ENCODE results near the gene CDK17. TPM values are rescaled to one million over a fixed set of nuclear protein-coding genes. Genes with fewer than 3 reads are reported as not detected.

The CDK17 gene
- polyA plus RNA-seq, 2 donors = 6.3 to 6.5 TPM

DNA sequence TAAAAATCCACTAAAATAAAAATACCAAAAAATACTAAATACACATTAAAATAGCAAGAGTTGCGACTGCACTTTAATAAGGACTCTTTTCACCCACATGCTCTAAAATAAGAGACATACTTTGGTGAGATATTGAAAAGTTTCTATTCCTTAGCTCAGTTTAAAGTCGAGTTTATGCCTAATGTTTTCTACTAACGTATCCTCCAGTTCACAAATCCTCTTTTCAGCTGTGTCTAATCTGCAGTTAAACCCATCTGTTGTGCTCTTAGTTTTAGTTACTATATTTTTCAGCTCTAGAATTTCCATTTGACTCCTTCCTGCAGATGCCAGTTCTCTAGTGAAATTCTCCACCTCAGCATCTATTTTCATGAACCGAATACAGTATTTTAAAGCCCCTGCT is 63.8 kb downstream of the CDK17 start:
- Histone ChIP-seq H3K4me3 (ENCODE audit: low read depth in 1 of 2, low read length in 2 of 2) (no peak overlapping the region), H3K4me1 (ENCODE audit: control insufficient read depth in 2 of 2, insufficient read depth in 2 of 2, low read length in 1 of 2) (no peaks in the 10 kb centered on the region), H3K27ac (ENCODE audit: low read depth in 2 of 2, low read length in 1 of 2) (no peak overlapping the region), H3K36me3 (ENCODE audit: control insufficient read depth in 2 of 2, insufficient read depth in 2 of 2, low read length in 1 of 2) (no peaks in the 10 kb centered on the region), H3K9me3 (ENCODE audit: control insufficient read depth in 2 of 2, insufficient read depth in 1 of 2, low read depth in 1 of 2, low read length in 1 of 2) (no peaks in the 10 kb centered on the region), H3K27me3 (ENCODE audit: control insufficient read depth in 1 of 2, insufficient read depth in 2 of 2, low read length in 2 of 2) (no peaks in the 10 kb centered on the region)
- 97% methylated on average over 4 of the region's 4 CpGs for WGBS, 2 donors

DNA sequence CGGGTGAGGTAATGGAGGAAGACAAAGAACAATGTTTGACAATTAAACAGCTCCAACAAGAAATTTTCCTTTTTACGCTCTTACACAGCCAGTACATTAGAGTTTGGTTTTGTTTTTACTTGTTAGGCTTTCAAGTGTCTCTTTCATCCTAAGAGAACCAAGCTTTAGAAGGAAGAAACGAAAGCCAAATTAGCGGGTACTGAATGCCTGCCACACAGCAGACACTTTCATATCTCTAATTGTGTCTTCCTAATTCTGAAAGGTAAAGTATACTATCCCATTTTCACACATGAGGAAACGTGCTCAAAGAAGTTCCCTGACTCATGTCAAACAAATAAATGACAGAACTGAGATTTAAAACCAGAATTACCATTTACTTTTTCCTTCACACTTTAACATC is 65.0 kb downstream of the CDK17 start:
- Histone ChIP-seq H3K9me3 (ENCODE audit: control insufficient read depth in 2 of 2, insufficient read depth in 1 of 2, low read depth in 1 of 2, low read length in 1 of 2) (no peaks in the 10 kb centered on the region), H3K4me3 (ENCODE audit: low read depth in 1 of 2, low read length in 2 of 2) (no peak overlapping the region), H3K36me3 (ENCODE audit: control insufficient read depth in 2 of 2, insufficient read depth in 2 of 2, low read length in 1 of 2) (no peaks in the 10 kb centered on the region), H3K4me1 (ENCODE audit: control insufficient read depth in 2 of 2, insufficient read depth in 2 of 2, low read length in 1 of 2) (no peaks in the 10 kb centered on the region), H3K27ac (ENCODE audit: low read depth in 2 of 2, low read length in 1 of 2) (no peak overlapping the region), H3K27me3 (ENCODE audit: control insufficient read depth in 1 of 2, insufficient read depth in 2 of 2, low read length in 2 of 2) (no peaks in the 10 kb centered on the region)
- 49 to 59% methylated on average over 5 of the region's 5 CpGs for WGBS, 2 donors

DNA sequence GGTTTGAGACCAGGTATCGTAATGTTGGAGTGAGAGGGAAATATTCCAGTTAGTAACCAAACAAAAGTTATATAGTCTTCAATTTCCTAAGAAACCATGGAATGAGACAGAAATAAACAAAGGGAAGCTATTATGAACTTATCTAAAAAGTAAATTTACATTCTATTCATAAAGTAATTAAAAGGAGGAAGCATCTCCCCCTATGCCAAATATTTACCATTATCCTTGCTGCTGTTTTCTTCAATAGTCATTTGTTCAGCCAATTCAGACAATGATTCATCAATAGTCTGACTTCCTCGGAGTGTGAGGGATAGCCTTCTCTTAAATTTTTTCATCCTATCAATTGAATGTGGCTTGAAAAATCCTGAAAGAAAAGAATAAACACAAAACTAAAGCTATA is 65.7 kb downstream of the CDK17 start:
- Histone ChIP-seq H3K4me3 (ENCODE audit: low read depth in 1 of 2, low read length in 2 of 2) (no peak overlapping the region), H3K36me3 (ENCODE audit: control insufficient read depth in 2 of 2, insufficient read depth in 2 of 2, low read length in 1 of 2) (no peaks in the 10 kb centered on the region)

DNA sequence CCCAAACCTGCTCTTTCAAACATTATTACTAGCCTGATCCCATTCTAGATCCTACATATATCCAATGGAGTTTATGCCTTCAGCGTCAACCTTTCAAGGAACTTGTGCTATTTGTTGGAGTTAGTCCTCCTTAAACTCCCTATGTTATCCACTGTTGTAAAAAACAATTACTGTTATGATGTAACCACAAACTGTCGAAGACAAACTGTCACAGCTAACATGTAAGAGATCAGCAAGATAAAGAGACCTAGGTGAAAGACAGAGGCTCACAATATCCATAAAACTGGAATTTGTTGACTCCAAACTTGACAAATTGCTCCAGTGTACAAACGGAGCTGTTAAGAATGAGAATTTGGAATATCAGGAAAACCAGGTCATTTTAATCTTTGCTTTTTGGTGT is 70.7 kb downstream of the CDK17 start:
- Histone ChIP-seq H3K27ac (ENCODE audit: low read depth in 2 of 2, low read length in 1 of 2) (no peak overlapping the region), H3K27me3 (ENCODE audit: control insufficient read depth in 1 of 2, insufficient read depth in 2 of 2, low read length in 2 of 2) (no peaks in the 10 kb centered on the region), H3K4me1 (ENCODE audit: control insufficient read depth in 2 of 2, insufficient read depth in 2 of 2, low read length in 1 of 2) (no peaks in the 10 kb centered on the region), H3K36me3 (ENCODE audit: control insufficient read depth in 2 of 2, insufficient read depth in 2 of 2, low read length in 1 of 2) (no peaks in the 10 kb centered on the region), H3K9me3 (ENCODE audit: control insufficient read depth in 2 of 2, insufficient read depth in 1 of 2, low read depth in 1 of 2, low read length in 1 of 2) (no peaks in the 10 kb centered on the region), H3K4me3 (ENCODE audit: low read depth in 1 of 2, low read length in 2 of 2) (no peak overlapping the region)
- WGBS, 2 donors = 72 to 79% methylated on average over 3 of the region's 3 CpGs

More for the DNA sequence above, 65.7 kb downstream of the CDK17 start:
- H3K27me3 ChIP-seq (ENCODE audit: control insufficient read depth in 1 of 2, insufficient read depth in 2 of 2, low read length in 2 of 2) = no peaks in the 10 kb centered on the region
- H3K9me3 ChIP-seq (ENCODE audit: control insufficient read depth in 2 of 2, insufficient read depth in 1 of 2, low read depth in 1 of 2, low read length in 1 of 2) = no peaks in the 10 kb centered on the region
- 73 to 74% methylated on average over 2 of the region's 2 CpGs for WGBS, 2 donors
- H3K27ac ChIP-seq (ENCODE audit: low read depth in 2 of 2, low read length in 1 of 2) = no peak overlapping the region
- H3K4me1 ChIP-seq (ENCODE audit: control insufficient read depth in 2 of 2, insufficient read depth in 2 of 2, low read length in 1 of 2) = no peaks in the 10 kb centered on the region

DNA sequence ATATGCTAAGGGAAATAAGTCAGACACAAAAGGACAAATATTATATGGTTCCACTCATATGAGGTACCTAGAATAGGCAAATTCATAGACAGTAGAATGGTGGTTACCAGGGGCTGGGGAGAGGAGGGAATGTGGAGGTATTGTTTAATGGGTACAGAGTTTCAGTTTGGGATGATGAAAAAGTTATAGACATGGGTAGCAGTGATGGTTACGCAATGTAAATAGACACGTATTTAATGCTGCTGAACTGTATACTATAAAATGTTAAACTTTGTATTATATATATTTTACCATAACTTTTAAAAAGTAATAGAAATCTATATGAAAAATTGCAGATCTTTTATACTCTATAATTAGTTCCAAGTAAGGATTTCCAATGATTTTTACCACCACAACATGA is 71.2 kb downstream of the CDK17 start:
- no peak overlapping the region for H3K4me3 ChIP-seq (ENCODE audit: low read depth in 1 of 2, low read length in 2 of 2)
- H3K27ac ChIP-seq (ENCODE audit: low read depth in 2 of 2, low read length in 1 of 2) = no peak overlapping the region
- no peaks in the 10 kb centered on the region for H3K36me3 ChIP-seq (ENCODE audit: control insufficient read depth in 2 of 2, insufficient read depth in 2 of 2, low read length in 1 of 2)
- H3K27me3 ChIP-seq (ENCODE audit: control insufficient read depth in 1 of 2, insufficient read depth in 2 of 2, low read length in 2 of 2) = no peaks in the 10 kb centered on the region
- H3K4me1 ChIP-seq (ENCODE audit: control insufficient read depth in 2 of 2, insufficient read depth in 2 of 2, low read length in 1 of 2) = no peaks in the 10 kb centered on the region
- 96 to 97% methylated on average over 2 of the region's 2 CpGs for WGBS, 2 donors
- no peaks in the 10 kb centered on the region for H3K9me3 ChIP-seq (ENCODE audit: control insufficient read depth in 2 of 2, insufficient read depth in 1 of 2, low read depth in 1 of 2, low read length in 1 of 2)

DNA sequence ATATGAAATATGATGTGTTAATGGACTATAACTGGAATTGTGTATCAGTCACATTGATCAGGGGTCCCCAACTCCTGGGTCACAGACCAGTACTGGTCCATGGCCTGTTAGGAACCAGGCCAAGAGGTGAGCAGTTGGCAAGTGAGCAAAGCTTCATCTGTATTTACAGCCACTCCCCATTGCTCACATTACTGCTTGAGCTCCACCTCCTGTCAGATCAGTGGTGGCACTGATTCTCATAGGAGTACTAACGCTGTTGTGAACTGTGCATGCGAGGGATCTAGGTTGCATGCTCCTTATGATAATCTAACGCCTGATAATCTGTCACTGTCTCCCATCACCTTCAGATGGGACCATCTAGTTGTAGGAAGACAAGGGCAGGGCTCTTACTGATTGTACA is 72.3 kb downstream of the CDK17 start:
- H3K4me3 ChIP-seq (ENCODE audit: low read depth in 1 of 2, low read length in 2 of 2) = no peak overlapping the region
- H3K4me1 ChIP-seq (ENCODE audit: control insufficient read depth in 2 of 2, insufficient read depth in 2 of 2, low read length in 1 of 2) = no peaks in the 10 kb centered on the region
- WGBS, 2 donors = 80 to 95% methylated on average over 3 of the region's 3 CpGs
- H3K9me3 ChIP-seq (ENCODE audit: control insufficient read depth in 2 of 2, insufficient read depth in 1 of 2, low read depth in 1 of 2, low read length in 1 of 2) = no peaks in the 10 kb centered on the region
- H3K27ac ChIP-seq (ENCODE audit: low read depth in 2 of 2, low read length in 1 of 2) = no peak overlapping the region
- H3K27me3 ChIP-seq (ENCODE audit: control insufficient read depth in 1 of 2, insufficient read depth in 2 of 2, low read length in 2 of 2) = no peaks in the 10 kb centered on the region
- H3K36me3 ChIP-seq (ENCODE audit: control insufficient read depth in 2 of 2, insufficient read depth in 2 of 2, low read length in 1 of 2) = peaks cover 0 to 2% of the 10 kb centered on the region in 2 donors

DNA sequence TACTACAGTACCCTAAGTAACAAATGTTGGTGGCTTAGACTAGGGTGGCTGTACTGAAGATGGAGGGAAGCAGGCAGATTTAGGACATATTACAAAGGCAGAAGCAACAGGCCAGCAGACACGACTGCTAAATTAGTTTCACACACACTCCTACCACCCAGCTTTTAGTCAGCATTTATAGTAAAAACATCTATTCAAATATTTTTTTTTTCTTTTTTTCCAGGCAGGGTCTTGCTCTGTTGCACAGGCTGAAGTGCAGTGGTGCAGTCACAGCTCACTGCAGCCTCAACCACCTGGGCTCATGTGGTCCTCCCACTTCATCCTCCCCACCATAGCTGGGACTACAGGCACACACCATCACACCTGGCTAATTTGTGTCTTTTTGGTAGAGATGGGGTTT is 72.9 kb downstream of the CDK17 start:
- no peaks in the 10 kb centered on the region for H3K4me1 ChIP-seq (ENCODE audit: control insufficient read depth in 2 of 2, insufficient read depth in 2 of 2, low read length in 1 of 2)
- H3K27me3 ChIP-seq (ENCODE audit: control insufficient read depth in 1 of 2, insufficient read depth in 2 of 2, low read length in 2 of 2) = no peaks in the 10 kb centered on the region
- WGBS, 2 donors = 80 to 82% methylated on average over 1 of the region's 1 CpG
- no peaks in the 10 kb centered on the region for H3K9me3 ChIP-seq (ENCODE audit: control insufficient read depth in 2 of 2, insufficient read depth in 1 of 2, low read depth in 1 of 2, low read length in 1 of 2)
- H3K36me3 ChIP-seq (ENCODE audit: control insufficient read depth in 2 of 2, insufficient read depth in 2 of 2, low read length in 1 of 2) = peaks cover 0 to 2% of the 10 kb centered on the region in 2 donors
- H3K27ac ChIP-seq (ENCODE audit: low read depth in 2 of 2, low read length in 1 of 2) = no peak overlapping the region
- no peak overlapping the region for H3K4me3 ChIP-seq (ENCODE audit: low read depth in 1 of 2, low read length in 2 of 2)

DNA sequence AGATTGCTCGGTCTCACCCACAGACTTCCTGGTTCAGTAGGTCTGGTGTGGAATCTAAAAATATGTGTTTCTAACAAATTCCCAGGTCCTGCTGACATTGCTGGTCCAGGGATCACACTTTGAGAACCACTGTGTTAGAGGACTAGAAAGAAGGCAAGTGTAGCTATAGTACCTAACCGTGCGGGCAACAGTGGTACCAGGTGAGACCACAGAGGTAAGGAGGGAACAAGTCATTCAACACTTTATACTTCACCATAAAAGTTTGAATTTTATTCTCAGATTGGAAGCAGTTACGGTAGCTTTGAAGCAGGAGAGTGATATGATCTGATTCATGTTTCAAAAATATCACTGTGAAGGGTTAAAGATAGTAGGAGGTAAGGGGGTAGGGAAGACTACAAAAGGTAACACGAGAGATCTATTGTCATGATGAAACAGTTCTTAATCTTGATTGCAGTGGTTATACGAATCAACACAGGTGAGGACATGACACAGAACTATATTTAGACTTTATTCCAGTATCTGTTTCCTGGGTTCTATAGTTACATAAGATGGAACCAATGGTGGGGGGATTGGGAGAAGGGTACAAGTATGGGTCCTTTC is 73.5 kb downstream of the CDK17 start:
- Histone ChIP-seq H3K4me1 (ENCODE audit: control insufficient read depth in 2 of 2, insufficient read depth in 2 of 2, low read length in 1 of 2) (no peaks in the 10 kb centered on the region), H3K4me3 (ENCODE audit: low read depth in 1 of 2, low read length in 2 of 2) (no peak overlapping the region), H3K9me3 (ENCODE audit: control insufficient read depth in 2 of 2, insufficient read depth in 1 of 2, low read depth in 1 of 2, low read length in 1 of 2) (no peaks in the 10 kb centered on the region), H3K27me3 (ENCODE audit: control insufficient read depth in 1 of 2, insufficient read depth in 2 of 2, low read length in 2 of 2) (no peaks in the 10 kb centered on the region), H3K36me3 (ENCODE audit: control insufficient read depth in 2 of 2, insufficient read depth in 2 of 2, low read length in 1 of 2) (peaks cover 0 to 2% of the 10 kb centered on the region in 2 donors), H3K27ac (ENCODE audit: low read depth in 2 of 2, low read length in 1 of 2) (no peak overlapping the region)
- 77 to 78% methylated on average over 6 of the region's 6 CpGs for WGBS, 2 donors

DNA sequence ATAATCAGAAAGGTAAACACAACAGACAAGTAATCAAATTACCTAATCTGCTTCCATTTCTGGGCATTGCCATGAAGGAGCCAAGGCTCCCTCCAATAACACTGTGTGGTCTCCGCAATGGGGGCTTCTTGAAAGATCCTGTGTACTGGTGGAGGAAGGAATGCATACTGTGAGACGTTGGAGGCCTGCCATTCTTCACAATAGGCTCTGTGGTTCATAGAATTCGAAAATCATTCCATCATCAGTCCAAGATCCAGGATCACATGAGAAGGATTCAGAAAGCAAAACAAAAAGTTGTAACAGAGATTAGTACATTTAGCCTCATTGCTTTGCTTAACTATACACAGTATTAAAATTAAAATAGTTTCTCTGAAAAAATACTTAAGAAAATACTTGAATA is 76.3 kb downstream of the CDK17 start:
- 74 to 88% methylated on average over 3 of the region's 3 CpGs for WGBS, 2 donors
- no peaks in the 10 kb centered on the region for H3K9me3 ChIP-seq (ENCODE audit: control insufficient read depth in 2 of 2, insufficient read depth in 1 of 2, low read depth in 1 of 2, low read length in 1 of 2)
- H3K27me3 ChIP-seq (ENCODE audit: control insufficient read depth in 1 of 2, insufficient read depth in 2 of 2, low read length in 2 of 2) = no peaks in the 10 kb centered on the region
- no peak overlapping the region for H3K4me3 ChIP-seq (ENCODE audit: low read depth in 1 of 2, low read length in 2 of 2)
- H3K4me1 ChIP-seq (ENCODE audit: control insufficient read depth in 2 of 2, insufficient read depth in 2 of 2, low read length in 1 of 2) = no peaks in the 10 kb centered on the region
- H3K27ac ChIP-seq (ENCODE audit: low read depth in 2 of 2, low read length in 1 of 2) = no peak overlapping the region
- peaks cover 0 to 2% of the 10 kb centered on the region in 2 donors for H3K36me3 ChIP-seq (ENCODE audit: control insufficient read depth in 2 of 2, insufficient read depth in 2 of 2, low read length in 1 of 2)

DNA sequence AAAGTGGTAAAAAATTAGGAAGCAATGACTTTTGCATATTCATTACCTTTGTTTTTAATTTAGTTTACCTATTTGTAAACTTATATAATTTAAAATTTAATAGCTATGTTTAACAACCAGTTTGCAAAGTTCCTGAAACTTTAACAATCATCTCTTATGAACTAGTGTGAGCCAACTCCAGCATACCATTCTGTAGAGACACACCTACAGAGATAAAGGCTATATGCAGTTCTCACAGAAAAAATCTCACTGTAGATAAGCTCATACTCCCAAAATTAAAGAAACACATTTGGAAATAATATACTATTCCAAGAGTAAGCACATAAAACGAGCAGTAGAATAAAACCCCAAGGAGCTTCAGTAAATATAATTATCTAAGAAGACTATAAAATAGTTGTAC is 77.5 kb downstream of the CDK17 start:
- Histone ChIP-seq H3K9me3 (ENCODE audit: control insufficient read depth in 2 of 2, insufficient read depth in 1 of 2, low read depth in 1 of 2, low read length in 1 of 2) (no peaks in the 10 kb centered on the region), H3K36me3 (ENCODE audit: control insufficient read depth in 2 of 2, insufficient read depth in 2 of 2, low read length in 1 of 2) (peaks cover 0 to 2% of the 10 kb centered on the region in 2 donors), H3K27me3 (ENCODE audit: control insufficient read depth in 1 of 2, insufficient read depth in 2 of 2, low read length in 2 of 2) (no peaks in the 10 kb centered on the region), H3K4me1 (ENCODE audit: control insufficient read depth in 2 of 2, insufficient read depth in 2 of 2, low read length in 1 of 2) (no peaks in the 10 kb centered on the region), H3K4me3 (ENCODE audit: low read depth in 1 of 2, low read length in 2 of 2) (no peak overlapping the region), H3K27ac (ENCODE audit: low read depth in 2 of 2, low read length in 1 of 2) (no peak overlapping the region)
- WGBS, 2 donors = 85 to 90% methylated on average over 1 of the region's 1 CpG

Data from esophagus (tissue), 2 donors.